K562 (cell line): ENCODE measurements around the gene ARL10. TPM values are rescaled to one million over a fixed set of nuclear protein-coding genes. Genes with fewer than 3 reads are reported as not detected.

Experiments used
- ARHGAP35 ChIP-seq: fragments of 450-650 bp; IDR thresholded peaks from 2 replicates; pipeline ENCODE4 v1.6.1; 2018; ENCODE audit not compliant: partially characterized antibody
- CC2D1A ChIP-seq: fragments of 450-650 bp; IDR thresholded peaks from 2 replicates; pipeline ENCODE4 v1.6.1; 2017; ENCODE audit warnings: mild to moderate bottlenecking
- CTBP1 ChIP-seq: fragments of 450-650 bp; IDR thresholded peaks from 2 replicates; pipeline ENCODE4 v1.6.1; 2016; ENCODE audit warnings: borderline replicate concordance
- CTCF ChIP-seq, 3 experiments: IDR thresholded peaks in 2 of 3; conservative IDR thresholded peaks in 1 of 3; 2 replicates each; pipeline ENCODE4 v1.5.1; 2011 to 2012; ENCODE audit warnings: low read length in 3 of 3, mild to moderate bottlenecking in 3 of 3, control low read depth in 2 of 3, improper control_type of control experiment in 1 of 3, inconsistent platforms in 1 of 3, low read depth in 1 of 3, mixed read lengths in 1 of 3, moderate library complexity in 1 of 3; ENCODE audit not compliant: insufficient read depth in 2 of 3
- DACH1 ChIP-seq: fragments of 450-650 bp; IDR thresholded peaks from 2 replicates; pipeline ENCODE4 v1.6.1; 2018; ENCODE audit not compliant: partially characterized antibody
- EHMT2 ChIP-seq: fragments of 450-650 bp; IDR thresholded peaks from 2 replicates; pipeline ENCODE4 v1.6.1; 2018; ENCODE audit warnings: antibody characterized with exemption
- ELF4 ChIP-seq: fragments of 450-650 bp; formaldehyde crosslinking; IDR thresholded peaks from 2 replicates; pipeline ENCODE4 v1.4.0; 2022; ENCODE audit warnings: missing genetic modification characterization
- HMBOX1 ChIP-seq: sonication (generic); IDR thresholded peaks from 2 replicates; pipeline ENCODE4 v1.6.1; 2016
- HNRNPL ChIP-seq: fragments of 200-400 bp; formaldehyde crosslinking; IDR thresholded peaks from 2 replicates; pipeline ENCODE4 v1.6.1; 2017; ENCODE audit warnings: low read depth, mild to moderate bottlenecking, low read length
- KAT8 ChIP-seq: fragments of 450-650 bp; IDR thresholded peaks from 2 replicates; pipeline ENCODE4 v1.6.1; 2016; ENCODE audit warnings: low read depth, mild to moderate bottlenecking
- KHSRP ChIP-seq: fragments of 450-650 bp; IDR thresholded peaks from 2 replicates; pipeline ENCODE4 v1.6.1; 2017
- KLF16 ChIP-seq: IDR thresholded peaks from 2 replicates; pipeline ENCODE4 v1.6.1; 2016; ENCODE audit warnings: antibody characterized with exemption
- MAZ ChIP-seq, 2 experiments: fragments of 450-650 bp in 1 of 2; sonication (generic) in 1 of 2; formaldehyde crosslinking; IDR thresholded peaks in 1 of 2; conservative IDR thresholded peaks in 1 of 2; 2 replicates each; pipeline versions ENCODE4 v1.4.0 to v1.5.0; 2020; ENCODE audit warnings: mild to moderate bottlenecking in 1 of 2, missing genetic modification reagents in 1 of 2
- NR1H2 ChIP-seq: sonication (generic); formaldehyde crosslinking; IDR thresholded peaks from 2 replicates; pipeline ENCODE4 v1.4.0; 2020; ENCODE audit warnings: mild to moderate bottlenecking, missing genetic modification reagents
- RBM34 ChIP-seq: fragments of 200-400 bp; formaldehyde crosslinking; IDR thresholded peaks from 2 replicates; pipeline ENCODE4 v1.6.1; 2018; ENCODE audit warnings: low read length, borderline replicate concordance; ENCODE audit not compliant: insufficient read depth
- RFX7 ChIP-seq: fragments of 250-450 bp; sonication (Bioruptor Pico); IDR thresholded peaks from 2 replicates; pipeline ENCODE4 v1.5.1; 2021; ENCODE audit warnings: mild to moderate bottlenecking
- SIN3B ChIP-seq: fragments of 450-650 bp; IDR thresholded peaks from 2 replicates; pipeline ENCODE4 v1.6.1; 2017; ENCODE audit warnings: low read depth, mild to moderate bottlenecking, moderate library complexity
- ZNF407 ChIP-seq: fragments of 450-650 bp; IDR thresholded peaks from 2 replicates; pipeline ENCODE4 v1.6.1; 2016; ENCODE audit warnings: low read depth
- ZNF561 ChIP-seq: fragments of 450-650 bp; formaldehyde crosslinking; conservative IDR thresholded peaks from 2 replicates; pipeline ENCODE4 v1.4.0; 2020; ENCODE audit warnings: mild to moderate bottlenecking, moderate library complexity
- polyA plus RNA-seq, 8 experiments: library from polyadenylated mRNA; depleted of rRNA in 4 of 8; stranded (reverse) in 5 of 8; unstranded in 3 of 8; fragments of >200 nt; fragmentation: Nextera tagmentation in 2 of 8; fragmentation: Illumina TruSeq in 1 of 8; extraction: Ambion mirVana in 2 of 8; extraction: Trizol in 1 of 8; gene quantifications; 2 replicates each; pipeline versions ENCODE4 v1.2.1 to v1.2.3, GENCODE V29; 2011 to 2014; ENCODE audit warnings: inconsistent platforms in 1 of 8, missing spikeins in 1 of 8
- total RNA-seq, 7 experiments: library from RNA; depleted of rRNA in 6 of 7; stranded (reverse); fragments of >200 nt in 6 of 7; fragmentation: Illumina TruSeq in 2 of 7; extraction: Trizol in 2 of 7; gene quantifications; 2 replicates each; pipeline versions ENCODE4 v1.2.1 to v1.2.3, GENCODE V29; 2011 to 2021; ENCODE audit warnings: low replicate concordance in 1 of 7

The ARL10 gene
- total and polyA plus RNA-seq, 9 of the 15 experiments (the other 6 are each of a cell fraction or from before 2014, with no cell fraction given), result under 0.01 to 0.40 (median 0.34) TPM; not detected in 3

- TF ChIP-seq ZNF407 (no peak), RBM34 (no peak), ELF4 (CRISPR knock-in tag) (0 out of 2 replicates have a peak, but pooled peaks have one; percentile 21), DACH1 (peak; percentile 23), CC2D1A (no peak), KLF16 (no peak), HNRNPL (no peak), RFX7 (CRISPR knock-in tag) (no peak), ARHGAP35 (peak; percentile 91), KHSRP (no peak), CTBP1 (peak; percentile 40; the same call in 1 of the 2 replicates), CTCF (IDR thresholded peaks at IDR 0.05 in 2 of 3, conservative IDR thresholded peaks at IDR 0.05 in 1 of 3; ENCODE audit: insufficient read depth in 2 of 3, low read depth in 1 of 3, low read length in 3 of 3) (peak in 2 of 3 experiments; percentile 54 to 63; a peak in 4 of 6 replicates), KAT8 (no peak), SIN3B (peak; percentile 40; the same call in 1 of the 2 replicates), MAZ (CRISPR knock-in tag; conservative IDR thresholded peaks at IDR 0.05 in 1 of 2, IDR thresholded peaks at IDR 0.05 in 1 of 2) (peak; percentile 70 to 80; a peak in 2 of 4 replicates), NR1H2 (CRISPR knock-in tag) (no peak), HMBOX1 (peak; percentile 24; the same call in 1 of the 2 replicates), EHMT2 (no peak), ZNF561 (no peak)
Measured at GRCh38 chr5:176361437-176362232, 3.7 kb upstream of the ARL10 start, which contains the start of gene KIAA1191 (continued).
